GM12864 (cell line): ENCODE measurements around the gene SNRK.

Source experiments
- DNase-seq: peaks from one replicate; pipeline ENCODE4 v3.0.0-alpha.2; 2011; ENCODE audit warnings: low read depth
- H3K4me3 ChIP-seq: 2 replicates; pipeline ENCODE4 v1.5.1; 2011; ENCODE audit warnings: mild to moderate bottlenecking, low read depth, low read length, control low read depth
- CTCF ChIP-seq: IDR thresholded peaks from 2 replicates; pipeline ENCODE4 v1.5.1; 2011; ENCODE audit warnings: low read depth, mild to moderate bottlenecking, moderate library complexity, low read length, control low read depth, inconsistent platforms; ENCODE audit errors: missing control alignments

Gene SNRK

GRCh38 chr3:43247561-43248184, 38.7 kb upstream of the SNRK start:
- no peak for TF ChIP-seq CTCF
- no peak overlapping the region for H3K4me3 ChIP-seq
- DNase-seq, result no peak

- no peak overlapping the region for H3K4me3 ChIP-seq
- no peak for TF ChIP-seq CTCF
- no peak for DNase-seq
Measured at GRCh38 chr3:43248185-43248583, 38.2 kb upstream of the SNRK start.

- DNase-seq, result no peak
- no peak overlapping the region for H3K4me3 ChIP-seq
- TF ChIP-seq CTCF, result no peak
Measured at GRCh38 chr3:43248973-43249372, 37.4 kb upstream of the SNRK start.

GRCh38 chr3:43249405-43249804, 36.9 kb upstream of the SNRK start:
- no peak for DNase-seq
- H3K4me3 ChIP-seq, result no peak overlapping the region
- TF ChIP-seq CTCF, result no peak

GRCh38 chr3:43253294-43253693, 33.0 kb upstream of the SNRK start:
- no peak for TF ChIP-seq CTCF
- H3K4me3 ChIP-seq, result no peak overlapping the region
- no peak for DNase-seq

GRCh38 chr3:43254125-43254524, 32.2 kb upstream of the SNRK start:
- DNase-seq, result no peak
- TF ChIP-seq CTCF, result no peak
- no peak overlapping the region for H3K4me3 ChIP-seq

- no peak overlapping the region for H3K4me3 ChIP-seq
- TF ChIP-seq CTCF, result no peak
- DNase-seq, result no peak
Measured at GRCh38 chr3:43255662-43256061, 30.7 kb upstream of the SNRK start.
